GM12891 (cell line): ENCODE data around the gene VPS4B.

Experiments used
- PAX5 ChIP-seq: IDR thresholded peaks from 2 replicates; pipeline ENCODE4 v1.6.1; 2011; ENCODE audit warnings: low read length, moderate library complexity, mild to moderate bottlenecking; ENCODE audit not compliant: insufficient read depth, severe bottlenecking
- POLR2A ChIP-seq: IDR thresholded peaks from 2 replicates; pipeline ENCODE4 v1.6.1; 2011; ENCODE audit warnings: low read depth, low read length, control low read depth
- POLR2AphosphoS5 ChIP-seq: IDR thresholded peaks from 2 replicates; pipeline ENCODE4 v1.6.1; 2011; ENCODE audit warnings: low read depth, low read length, control low read depth
- POU2F2 ChIP-seq: IDR thresholded peaks from 2 replicates; pipeline ENCODE4 v1.6.1; 2011; ENCODE audit warnings: low read depth, mild to moderate bottlenecking, control low read depth, low read length, moderate library complexity
- TAF1 ChIP-seq: IDR thresholded peaks from 2 replicates; pipeline ENCODE4 v1.6.1; 2011; ENCODE audit warnings: low read depth, low read length, control low read depth

- TF ChIP-seq TAF1 (no peak), POLR2A (no peak), PAX5 (no peak), POU2F2 (no peak), POLR2AphosphoS5 (no peak)
These were observed 5.3 kb upstream of the VPS4B start for GRCh38 chr18:63427558-63427957.
